OCI-LY7 (cell line): ENCODE measurements around the gene KIFC3.
"Not testable (repeated sequence)": the region's sequence is repeated elsewhere in the genome, so short reads cannot be mapped to it uniquely, and the experiment has no call there.

Experiments
- CTCF ChIP-seq: fragments of 200-600 bp; sonication (generic); conservative IDR thresholded peaks from 2 replicates; pipeline ENCODE4 v1.5.1; 2014; ENCODE audit warnings: mild to moderate bottlenecking, antibody characterized with exemption, low read length, moderate library complexity, mixed read lengths
- EZH2phosphoT487 ChIP-seq: fragments of 200-600 bp; sonication (generic); IDR thresholded peaks from 2 replicates; pipeline ENCODE4 v1.6.1; 2018; ENCODE audit warnings: low read depth, borderline replicate concordance, mild to moderate bottlenecking, mixed run types, antibody characterized with exemption, low read length, moderate library complexity, mixed read lengths

DNA sequence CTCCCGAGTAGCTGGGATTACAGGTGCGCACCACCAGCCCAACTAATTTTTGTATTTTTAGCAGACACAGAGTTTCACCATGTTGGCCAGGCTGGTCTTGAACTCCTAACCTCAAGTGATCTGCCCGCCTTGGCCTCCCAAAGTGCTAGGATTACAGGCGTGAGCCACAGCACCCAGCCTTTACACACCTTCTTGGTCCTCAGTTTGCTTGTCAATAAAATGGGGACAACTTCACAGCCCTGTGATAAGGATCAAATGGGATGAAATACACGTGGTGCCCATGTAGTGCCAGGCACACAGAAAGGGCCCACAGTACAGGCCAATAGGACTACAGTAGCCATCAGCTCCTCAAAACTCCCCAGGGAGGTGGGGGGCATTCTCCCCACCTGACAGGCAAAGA is 6.3 kb downstream of the KIFC3 start:
- TF ChIP-seq CTCF, EZH2phosphoT487: not testable (repeated sequence)
